PC-9 (cell line): ENCODE results near the gene GPR42. TPM values are rescaled to one million over a fixed set of nuclear protein-coding genes. Genes with fewer than 3 reads are reported as not detected.

Experiments used
- BruUV-seq: library from RNA; stranded (reverse); fragments of 400-500 nt; replicated peaks from 2 replicates; lab custom pipeline; 2021; lab: Mats Ljungman, UMichigan
- CTCF ChIA-PET: fragments of 300-600 bp; sonication (Branson Sonifier 250); formaldehyde crosslinking; loops from one replicate; lab custom pipeline; 2022; ENCODE audit warnings: antibody characterized with exemption; lab: Charles Lee
- POLR2A ChIA-PET: fragments of 300-600 bp; sonication (Branson Sonifier 250); formaldehyde crosslinking; loops from one replicate; lab custom pipeline; 2022; ENCODE audit warnings: antibody characterized with exemption; ENCODE audit not compliant: unreplicated experiment; lab: Charles Lee
- DNase-seq, 2 experiments: peaks; one replicate each; pipeline versions ENCODE4 v3.0.0 to v3.0.0-alpha.2; 2015 to 2022; ENCODE audit warnings: mixed read lengths in 1 of 2
- H2AFZ ChIP-seq: fragments of 200-600 bp; sonication (generic); 2 replicates; pipeline ENCODE4 v1.8.1; 2017; ENCODE audit warnings: antibody characterized with exemption
- H3F3A ChIP-seq: fragments of 200-600 bp; sonication (generic); 2 replicates; pipeline ENCODE4 v1.8.1; 2017; ENCODE audit warnings: antibody characterized with exemption, mild to moderate bottlenecking, low read depth; ENCODE audit not compliant: insufficient read depth
- H3K27ac ChIP-seq: fragments of 200-600 bp; sonication (generic); 2 replicates; pipeline ENCODE4 v1.6.1; 2016; ENCODE audit warnings: mixed run types
- H3K27me3 ChIP-seq: fragments of 200-600 bp; sonication (generic); 2 replicates; pipeline ENCODE4 v1.6.1; 2016; ENCODE audit warnings: low read depth, mixed run types; ENCODE audit not compliant: insufficient read depth
- H3K36me3 ChIP-seq: fragments of 200-600 bp; sonication (generic); 2 replicates; pipeline ENCODE4 v1.6.1; 2016; ENCODE audit warnings: low read depth, mixed run types
- H3K4me1 ChIP-seq: fragments of 200-600 bp; sonication (generic); replicated peaks from 2 replicates; pipeline ENCODE4 v1.6.1; 2016; ENCODE audit warnings: mixed run types; ENCODE audit not compliant: insufficient read depth
- H3K4me2 ChIP-seq: fragments of 200-600 bp; sonication (generic); 2 replicates; pipeline ENCODE4 v1.6.1; 2017; ENCODE audit warnings: mixed run types
- H3K4me3 ChIP-seq: fragments of 200-600 bp; sonication (generic); 2 replicates; pipeline ENCODE4 v1.6.1; 2016; ENCODE audit warnings: mixed run types
- H3K79me2 ChIP-seq: fragments of 200-600 bp; sonication (generic); 2 replicates; pipeline ENCODE4 v1.6.1; 2017; ENCODE audit warnings: low read depth, mixed run types
- H3K9me2 ChIP-seq: fragments of 200-600 bp; sonication (generic); 2 replicates; pipeline ENCODE4 v1.8.1; 2017; ENCODE audit warnings: mild to moderate bottlenecking; ENCODE audit not compliant: insufficient read depth
- H3K9me3 ChIP-seq: fragments of 200-600 bp; sonication (generic); 2 replicates; pipeline ENCODE4 v1.8.1; 2016; ENCODE audit warnings: low read depth; ENCODE audit not compliant: insufficient read depth
- H4K20me1 ChIP-seq: fragments of 200-600 bp; sonication (generic); 2 replicates; pipeline ENCODE4 v1.8.1; 2017; ENCODE audit not compliant: insufficient read depth
- CTCF ChIP-seq: fragments of 200-600 bp; sonication (generic); conservative IDR thresholded peaks from 2 replicates; pipeline ENCODE4 v1.6.1; 2017; ENCODE audit warnings: mixed run types, antibody characterized with exemption, mild to moderate bottlenecking, moderate library complexity
- EZH2 ChIP-seq: fragments of 200-600 bp; sonication (generic); IDR thresholded peaks from 2 replicates; pipeline ENCODE4 v1.8.0; 2017; ENCODE audit warnings: antibody characterized with exemption, low read depth
- intact Hi-C: fragments of 100-400 bp; cut with micrococcal nuclease; formaldehyde crosslinking; loops from one replicate; pipeline ENCODE4 v1.10.0; 2022; ENCODE audit not compliant: unreplicated experiment
- total RNA-seq: library from RNA; stranded (reverse); gene quantifications from 2 replicates; pipeline ENCODE4 v1.2.3, GENCODE V29; 2021

GPR42 gene
- total RNA-seq, 1 experiment from 2014 or later: not detected

GRCh38 chr19:35330475-35330874, 40.4 kb upstream of the GPR42 start:
- no peak overlapping the region for H3K4me2 ChIP-seq
- no peaks in the 10 kb centered on the region for H3K27me3 ChIP-seq
- no peak for DNase-seq
- no peaks in the 10 kb centered on the region for H3F3A ChIP-seq
- H3K36me3 ChIP-seq: peaks cover 42% of the 10 kb centered on the region
- BruUV-seq: no TSS peak
- CTCF ChIA-PET: no interaction called here
- H3K9me3 ChIP-seq: no peaks in the 10 kb centered on the region
- no peak for TF ChIP-seq CTCF
- TF ChIP-seq EZH2: no peak
- peaks cover 6% of the 10 kb centered on the region; the same call in 1 of the 2 replicates for H4K20me1 ChIP-seq
- no peak overlapping the region for H3K27ac ChIP-seq
- POLR2A ChIA-PET: no interaction called here
- H3K79me2 ChIP-seq: 0 out of 2 replicates have a peak, but pooled peaks cover 7% of the 10 kb centered on the region
- H3K4me3 ChIP-seq: no peak overlapping the region
- H3K9me2 ChIP-seq: no peaks in the 10 kb centered on the region
- no peak overlapping the region for H2AFZ ChIP-seq
- no peaks in the 10 kb centered on the region for H3K4me1 ChIP-seq
- intact Hi-C loops: no loop called here

- no TSS peak for BruUV-seq
- TF ChIP-seq CTCF: no peak
- TF ChIP-seq EZH2: no peak
- Histone ChIP-seq H3K27ac (no peak overlapping the region), H3K4me3 (no peak overlapping the region), H2AFZ (no peak overlapping the region), H3F3A (no peaks in the 10 kb centered on the region), H3K9me2 (no peaks in the 10 kb centered on the region), H3K4me1 (no peaks in the 10 kb centered on the region), H3K36me3 (peaks cover 47% of the 10 kb centered on the region), H3K4me2 (no peak overlapping the region), H3K79me2 (no peaks in the 10 kb centered on the region), H3K27me3 (no peaks in the 10 kb centered on the region), H4K20me1 (peaks cover 10% of the 10 kb centered on the region; the same call in 1 of the 2 replicates), H3K9me3 (no peaks in the 10 kb centered on the region)
- DNase-seq: no peak
- ChIA-PET POLR2A (no interaction called here), CTCF (no interaction called here)
- intact Hi-C loops: no loop called here
Observed at GRCh38 chr19:35331551-35332214, 39.2 kb upstream of the GPR42 start.

GRCh38 chr19:35332817-35333216, 38.1 kb upstream of the GPR42 start:
- DNase-seq: no peak
- no peak overlapping the region for H3K4me3 ChIP-seq
- H3K9me2 ChIP-seq: no peaks in the 10 kb centered on the region
- TF ChIP-seq EZH2 (no peak), CTCF (no peak)
- intact Hi-C loops: no loop called here
- H3K27me3 ChIP-seq: no peaks in the 10 kb centered on the region
- no peak overlapping the region for H3K4me2 ChIP-seq
- no TSS peak for BruUV-seq
- H2AFZ ChIP-seq: no peak overlapping the region
- no peaks in the 10 kb centered on the region for H3K9me3 ChIP-seq
- H3K79me2 ChIP-seq: no peaks in the 10 kb centered on the region
- POLR2A ChIA-PET: interaction anchor here (0.5 kb wide), 1 partner anchor 166 kb away, joined by 4 read pairs; no protein-coding TSS in a partner anchor
- no peaks in the 10 kb centered on the region for H3F3A ChIP-seq
- H3K36me3 ChIP-seq: peaks cover 37% of the 10 kb centered on the region
- no peak overlapping the region for H3K27ac ChIP-seq
- CTCF ChIA-PET: no interaction called here
- H3K4me1 ChIP-seq: no peaks in the 10 kb centered on the region
- peaks cover 10% of the 10 kb centered on the region; the same call in 1 of the 2 replicates for H4K20me1 ChIP-seq
